GM18951 (cell line): ENCODE results near the gene RNF32.

ENCODE experiments used
- POLR2A ChIP-seq: IDR thresholded peaks from 4 replicates; pipeline ENCODE4 v1.6.1; 2011; ENCODE audit warnings: mild to moderate bottlenecking; ENCODE audit not compliant: insufficient read length, insufficient read depth; ENCODE audit errors: extremely low read depth
- in situ Hi-C: fragments of 300-500 bp; cut with MboI; formaldehyde crosslinking; loops from one replicate; pipeline ENCODE4 v1.12.0; 2022; ENCODE audit warnings: low sequenced_read_pairs, mixed read lengths, inconsistent platforms; ENCODE audit not compliant: unreplicated experiment

RNF32 gene

DNA sequence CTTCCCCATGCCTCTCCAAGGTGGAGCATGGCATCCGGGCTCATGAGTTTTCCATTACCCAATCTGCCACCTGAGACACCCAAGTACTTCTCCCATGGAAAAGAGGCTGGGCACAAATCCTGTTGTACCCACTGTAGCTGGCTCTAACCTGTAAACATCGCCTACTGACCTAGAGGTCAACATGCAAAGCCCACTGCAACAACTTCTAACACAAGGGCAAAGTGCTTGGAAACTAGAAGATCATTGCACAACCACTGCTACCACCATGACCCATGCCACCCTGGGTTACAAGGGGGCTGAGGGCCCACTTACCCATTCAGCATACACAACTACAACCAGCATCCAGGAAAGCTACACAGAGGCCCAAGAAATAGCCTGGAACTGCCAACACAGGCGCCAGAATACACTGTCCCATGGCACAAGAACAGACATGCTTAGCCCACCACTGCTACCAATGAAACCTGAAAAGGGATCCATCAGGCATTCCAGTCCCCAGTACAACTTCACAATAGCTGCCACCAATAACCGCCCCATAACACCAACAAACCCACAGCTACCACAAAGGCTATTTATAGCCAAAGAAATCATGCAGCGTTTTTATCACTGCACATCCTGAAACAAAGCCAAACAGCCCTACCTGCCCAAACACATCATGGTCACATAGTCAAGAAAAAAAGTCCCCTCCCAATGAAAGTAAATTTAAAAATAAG lies 63.4 kb downstream of the RNF32 start:
- no peak for TF ChIP-seq POLR2A
- in situ Hi-C loops: no loop called here

GRCh38 chr7:156722043-156722826 lies 81.7 kb downstream of the RNF32 start:
- TF ChIP-seq POLR2A: no peak
- in situ Hi-C loops: no loop called here

DNA sequence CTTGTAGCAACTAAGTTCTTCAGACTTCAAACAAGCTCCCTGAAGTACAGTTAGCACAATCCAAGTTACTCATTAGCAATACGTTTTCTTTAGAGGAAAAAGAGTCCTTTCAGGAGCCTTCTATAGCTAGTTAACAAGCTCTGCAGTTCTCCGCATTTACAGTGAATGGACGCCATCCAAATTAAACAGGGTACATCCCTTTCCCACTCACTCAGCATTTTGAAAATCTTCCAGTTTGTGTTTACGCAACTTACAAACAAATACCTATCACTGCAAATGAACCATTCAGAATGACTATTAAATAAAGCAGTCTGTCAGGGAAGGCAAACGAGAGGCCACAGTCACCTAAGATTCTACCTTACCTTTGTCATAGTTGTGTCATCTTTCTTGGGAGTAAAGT lies 84.5 kb downstream of the RNF32 start:
- in situ Hi-C loops: no loop called here
- no peak for TF ChIP-seq POLR2A

- TF ChIP-seq POLR2A: no peak
- in situ Hi-C loops: no loop called here
Observed at GRCh38 chr7:156725936-156726335, 85.4 kb downstream of the RNF32 start.
